ENCODE measurements around the gene PPIP5K2.

PPIP5K2 gene

DNA sequence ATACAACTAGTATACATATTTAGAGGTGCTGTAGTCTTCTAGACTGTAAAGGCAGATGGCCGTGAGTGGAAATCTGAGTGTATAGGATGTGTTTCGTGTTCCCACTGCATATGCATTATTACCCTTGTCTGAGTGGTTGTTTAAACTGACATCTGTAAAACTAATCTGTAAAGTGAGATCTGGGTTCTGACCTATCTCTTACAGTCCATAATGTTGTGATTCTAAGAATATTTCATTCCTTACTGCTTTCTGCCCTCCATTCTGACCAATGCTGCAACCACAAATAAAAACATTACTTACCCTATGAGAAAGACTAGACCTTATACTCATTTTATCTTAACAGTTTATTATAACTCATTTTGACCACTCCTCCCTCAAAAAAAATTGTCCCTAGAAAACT is 90.9 kb downstream of the PPIP5K2 start:
- TF ChIP-seq FOXP2 (optimal IDR thresholded peaks at IDR 0.05; ENCODE audit: borderline replicate concordance, extremely low read depth, extremely low read length, insufficient read depth) (no peak), POLR2AphosphoS5 (IDR thresholded peaks at IDR 0.05; ENCODE audit: low read depth, low read length) (no peak)
- TF ChIP-seq, protein P1, sequence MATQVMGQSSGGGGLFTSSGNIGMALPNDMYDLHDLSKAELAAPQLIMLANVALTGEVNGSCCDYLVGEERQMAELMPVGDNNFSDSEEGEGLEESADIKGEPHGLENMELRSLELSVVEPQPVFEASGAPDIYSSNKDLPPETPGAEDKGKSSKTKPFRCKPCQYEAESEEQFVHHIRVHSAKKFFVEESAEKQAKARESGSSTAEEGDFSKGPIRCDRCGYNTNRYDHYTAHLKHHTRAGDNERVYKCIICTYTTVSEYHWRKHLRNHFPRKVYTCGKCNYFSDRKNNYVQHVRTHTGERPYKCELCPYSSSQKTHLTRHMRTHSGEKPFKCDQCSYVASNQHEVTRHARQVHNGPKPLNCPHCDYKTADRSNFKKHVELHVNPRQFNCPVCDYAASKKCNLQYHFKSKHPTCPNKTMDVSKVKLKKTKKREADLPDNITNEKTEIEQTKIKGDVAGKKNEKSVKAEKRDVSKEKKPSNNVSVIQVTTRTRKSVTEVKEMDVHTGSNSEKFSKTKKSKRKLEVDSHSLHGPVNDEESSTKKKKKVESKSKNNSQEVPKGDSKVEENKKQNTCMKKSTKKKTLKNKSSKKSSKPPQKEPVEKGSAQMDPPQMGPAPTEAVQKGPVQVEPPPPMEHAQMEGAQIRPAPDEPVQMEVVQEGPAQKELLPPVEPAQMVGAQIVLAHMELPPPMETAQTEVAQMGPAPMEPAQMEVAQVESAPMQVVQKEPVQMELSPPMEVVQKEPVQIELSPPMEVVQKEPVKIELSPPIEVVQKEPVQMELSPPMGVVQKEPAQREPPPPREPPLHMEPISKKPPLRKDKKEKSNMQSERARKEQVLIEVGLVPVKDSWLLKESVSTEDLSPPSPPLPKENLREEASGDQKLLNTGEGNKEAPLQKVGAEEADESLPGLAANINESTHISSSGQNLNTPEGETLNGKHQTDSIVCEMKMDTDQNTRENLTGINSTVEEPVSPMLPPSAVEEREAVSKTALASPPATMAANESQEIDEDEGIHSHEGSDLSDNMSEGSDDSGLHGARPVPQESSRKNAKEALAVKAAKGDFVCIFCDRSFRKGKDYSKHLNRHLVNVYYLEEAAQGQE (IDR thresholded peaks at IDR 0.05; ENCODE audit: insufficient read depth in 1 of 2, low read depth in 2 of 2, low read length in 2 of 2) = no peak

DNA sequence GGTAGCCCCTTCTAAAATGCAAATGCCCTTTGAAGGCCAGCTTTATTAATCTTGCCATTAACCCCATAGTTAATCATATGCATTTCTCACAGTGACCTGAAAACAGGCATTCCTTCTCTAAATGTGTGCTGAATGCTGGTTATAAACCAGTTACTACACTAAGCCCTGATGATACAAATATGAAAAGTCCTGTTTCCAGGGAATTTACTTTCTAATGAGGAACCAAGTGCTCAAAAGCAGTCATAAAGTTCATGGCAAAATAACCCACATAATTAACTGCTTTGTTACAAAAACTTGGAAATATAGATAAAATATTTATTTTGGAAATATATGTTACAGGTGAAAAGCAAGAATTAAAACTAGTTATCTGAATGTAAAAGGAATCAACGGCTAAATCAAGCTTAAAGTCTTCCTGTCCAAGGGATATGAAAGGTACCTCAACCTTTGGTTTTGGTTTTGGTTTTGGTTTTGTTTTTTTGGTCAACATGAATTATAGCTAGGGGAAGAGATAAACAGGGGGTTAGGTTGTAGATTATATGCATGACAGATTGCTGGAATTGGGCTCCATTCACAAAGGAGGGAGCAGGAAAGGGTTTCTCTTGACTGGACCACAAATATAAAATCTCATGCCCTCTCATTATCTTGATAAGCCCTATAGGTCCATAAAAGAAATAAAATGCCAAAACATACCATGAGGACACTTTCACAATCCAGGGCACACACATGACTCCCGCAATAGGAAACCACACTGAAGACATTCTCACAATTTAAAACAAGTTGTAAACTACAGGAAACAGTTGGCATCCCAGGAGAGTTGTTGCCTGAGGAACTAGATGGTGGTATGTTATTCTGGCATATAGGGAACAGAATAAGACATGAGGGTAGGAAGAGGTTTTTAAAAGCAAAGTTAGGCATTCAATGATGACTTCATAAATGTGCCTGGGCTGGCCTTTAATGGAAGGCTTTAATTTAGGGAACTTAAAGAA is 91.8 kb downstream of the PPIP5K2 start:
- TF ChIP-seq POLR2AphosphoS5 (IDR thresholded peaks at IDR 0.05; ENCODE audit: low read depth, low read length) (no peak), TAF1 (IDR thresholded peaks at IDR 0.05; ENCODE audit: borderline replicate concordance, insufficient read depth, low read length) (no peak), FOXP2 (optimal IDR thresholded peaks at IDR 0.05; ENCODE audit: borderline replicate concordance, extremely low read depth, extremely low read length, insufficient read depth) (no peak), SIN3A (IDR thresholded peaks at IDR 0.05; ENCODE audit: borderline replicate concordance, insufficient read depth, low read length) (no peak)
- TF ChIP-seq, protein P1 (IDR thresholded peaks at IDR 0.05; ENCODE audit: insufficient read depth in 1 of 2, low read depth in 2 of 2, low read length in 2 of 2) = no peak

DNA sequence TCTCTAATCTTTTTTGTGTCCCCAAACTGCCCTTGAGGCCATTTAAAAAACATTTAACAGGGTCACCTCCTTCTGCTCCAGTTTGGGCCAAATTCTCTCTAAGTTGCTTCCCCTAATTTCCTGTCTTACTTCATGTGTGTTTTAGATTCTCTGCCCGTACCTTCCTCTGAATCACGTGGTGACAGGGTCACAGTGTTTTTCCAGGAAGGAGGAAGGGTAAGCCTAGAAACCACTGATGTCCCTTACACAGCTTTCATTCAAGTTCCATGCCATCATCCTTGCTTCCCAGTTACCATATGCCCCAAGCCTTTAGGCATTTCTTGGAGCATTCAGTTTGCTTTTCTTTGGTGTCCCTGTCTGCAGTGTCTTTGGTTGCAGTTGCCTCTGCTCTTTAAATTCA is 96.0 kb downstream of the PPIP5K2 start:
- no peak for TF ChIP-seq TAF1 (IDR thresholded peaks at IDR 0.05; ENCODE audit: borderline replicate concordance, insufficient read depth, low read length)
- no peak for TF ChIP-seq FOXP2 (optimal IDR thresholded peaks at IDR 0.05; ENCODE audit: borderline replicate concordance, extremely low read depth, extremely low read length, insufficient read depth)
- TF ChIP-seq, protein P1 (IDR thresholded peaks at IDR 0.05; ENCODE audit: insufficient read depth in 1 of 2, low read depth in 2 of 2, low read length in 2 of 2) = no peak
- TF ChIP-seq POLR2AphosphoS5 (IDR thresholded peaks at IDR 0.05; ENCODE audit: low read depth, low read length) = no peak
- no peak for TF ChIP-seq SIN3A (IDR thresholded peaks at IDR 0.05; ENCODE audit: borderline replicate concordance, insufficient read depth, low read length)

- TF ChIP-seq FOXP2 (optimal IDR thresholded peaks at IDR 0.05; ENCODE audit: borderline replicate concordance, extremely low read depth, extremely low read length, insufficient read depth) = no peak
- no peak for TF ChIP-seq TAF1 (IDR thresholded peaks at IDR 0.05; ENCODE audit: borderline replicate concordance, insufficient read depth, low read length)
- no peak for TF ChIP-seq SIN3A (IDR thresholded peaks at IDR 0.05; ENCODE audit: borderline replicate concordance, insufficient read depth, low read length)
- TF ChIP-seq, protein P1 (IDR thresholded peaks at IDR 0.05; ENCODE audit: insufficient read depth in 1 of 2, low read depth in 2 of 2, low read length in 2 of 2) = no peak
- no peak for TF ChIP-seq POLR2AphosphoS5 (IDR thresholded peaks at IDR 0.05; ENCODE audit: low read depth, low read length)
These were observed 96.6 kb downstream of the PPIP5K2 start for GRCh38 chr5:103216697-103217096.

Data from PFSK-1 (cell line).